ENCODE results near the gene IFNA1.

- no peak for TF ChIP-seq CTCF (conservative IDR thresholded peaks at IDR 0.05 in 1 of 2, IDR thresholded peaks at IDR 0.05 in 1 of 2; ENCODE audit: extremely low read depth in 1 of 2, insufficient read depth in 1 of 2, low read depth in 1 of 2, low read length in 2 of 2)
- no peak for TF ChIP-seq EZH2 (IDR thresholded peaks at IDR 0.05; ENCODE audit: borderline replicate concordance, low read length)
Observed at GRCh38 chr9:21443849-21444625, 3.8 kb downstream of the IFNA1 start.

Data from mammary epithelial cell (primary cell).